RWPE1 (cell line): ENCODE measurements around the gene AATK.

Experiments used
- CTCF ChIA-PET: fragments of 350-600 bp; sonication (Branson Sonifier 250); formaldehyde crosslinking; extraction: SDS; loops from one replicate; lab custom pipeline; 2021; lab: Yijun Ruan, JAX
- POLR2A ChIA-PET: fragments of 400-600 bp; formaldehyde crosslinking; extraction: SDS; loops from one replicate; lab custom pipeline; 2020; ENCODE audit warnings: antibody characterized with exemption; ENCODE audit not compliant: low non-redundant PET; lab: Yijun Ruan, JAX
- DNase-seq: peaks from one replicate; pipeline ENCODE4 v3.0.0; 2012; ENCODE audit warnings: low spot score
- H3K27ac ChIP-seq: fragments of 450-650 bp; 2 replicates; pipeline ENCODE4 v1.5.1; 2017
- TF ChIP-seq, protein P1 (sequence below): fragments of 450-650 bp; conservative IDR thresholded peaks from 2 replicates; pipeline ENCODE4 v1.5.1; 2017; ENCODE audit warnings: low read depth, mild to moderate bottlenecking

AATK gene

DNA sequence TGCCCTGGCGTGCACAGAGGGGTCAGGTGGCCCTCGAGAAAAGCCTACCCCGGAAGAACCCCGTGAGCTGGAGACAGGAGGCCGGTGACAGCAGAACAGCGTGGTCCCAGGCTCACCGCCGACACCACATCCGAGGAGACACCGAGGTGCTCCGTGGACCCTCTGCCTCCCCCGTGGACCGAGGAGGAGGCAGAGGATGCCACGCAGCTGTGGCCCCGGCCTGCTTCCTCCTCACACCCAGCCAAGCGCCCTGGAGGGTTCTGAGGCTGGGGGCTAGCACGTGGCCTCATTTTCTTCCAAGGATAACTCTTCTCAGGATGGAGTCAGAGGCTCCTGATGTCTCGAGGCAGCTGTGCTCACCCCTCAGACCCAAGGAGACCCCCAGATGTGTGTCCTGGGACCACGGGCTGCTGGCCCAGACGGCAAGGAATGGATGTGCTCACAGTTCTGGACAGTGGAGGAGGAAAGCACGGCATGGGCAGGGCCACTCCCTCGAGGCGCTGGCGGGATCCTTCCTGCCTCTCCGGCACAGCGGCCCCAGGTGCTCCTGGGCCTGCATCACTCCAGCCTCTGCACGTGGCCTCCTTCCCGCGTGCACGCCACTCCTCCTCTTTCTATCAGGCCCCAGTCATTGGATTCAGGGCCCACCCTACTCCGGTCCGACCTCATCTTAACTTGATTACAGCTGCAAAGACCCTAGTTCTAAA is 5.1 kb downstream of the AATK start:
- CTCF ChIA-PET: no interaction called here
- TF ChIP-seq, protein P1, sequence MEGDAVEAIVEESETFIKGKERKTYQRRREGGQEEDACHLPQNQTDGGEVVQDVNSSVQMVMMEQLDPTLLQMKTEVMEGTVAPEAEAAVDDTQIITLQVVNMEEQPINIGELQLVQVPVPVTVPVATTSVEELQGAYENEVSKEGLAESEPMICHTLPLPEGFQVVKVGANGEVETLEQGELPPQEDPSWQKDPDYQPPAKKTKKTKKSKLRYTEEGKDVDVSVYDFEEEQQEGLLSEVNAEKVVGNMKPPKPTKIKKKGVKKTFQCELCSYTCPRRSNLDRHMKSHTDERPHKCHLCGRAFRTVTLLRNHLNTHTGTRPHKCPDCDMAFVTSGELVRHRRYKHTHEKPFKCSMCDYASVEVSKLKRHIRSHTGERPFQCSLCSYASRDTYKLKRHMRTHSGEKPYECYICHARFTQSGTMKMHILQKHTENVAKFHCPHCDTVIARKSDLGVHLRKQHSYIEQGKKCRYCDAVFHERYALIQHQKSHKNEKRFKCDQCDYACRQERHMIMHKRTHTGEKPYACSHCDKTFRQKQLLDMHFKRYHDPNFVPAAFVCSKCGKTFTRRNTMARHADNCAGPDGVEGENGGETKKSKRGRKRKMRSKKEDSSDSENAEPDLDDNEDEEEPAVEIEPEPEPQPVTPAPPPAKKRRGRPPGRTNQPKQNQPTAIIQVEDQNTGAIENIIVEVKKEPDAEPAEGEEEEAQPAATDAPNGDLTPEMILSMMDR: no peak
- POLR2A ChIA-PET: no interaction called here
- no peak for DNase-seq
- H3K27ac ChIP-seq: no peak overlapping the region

DNA sequence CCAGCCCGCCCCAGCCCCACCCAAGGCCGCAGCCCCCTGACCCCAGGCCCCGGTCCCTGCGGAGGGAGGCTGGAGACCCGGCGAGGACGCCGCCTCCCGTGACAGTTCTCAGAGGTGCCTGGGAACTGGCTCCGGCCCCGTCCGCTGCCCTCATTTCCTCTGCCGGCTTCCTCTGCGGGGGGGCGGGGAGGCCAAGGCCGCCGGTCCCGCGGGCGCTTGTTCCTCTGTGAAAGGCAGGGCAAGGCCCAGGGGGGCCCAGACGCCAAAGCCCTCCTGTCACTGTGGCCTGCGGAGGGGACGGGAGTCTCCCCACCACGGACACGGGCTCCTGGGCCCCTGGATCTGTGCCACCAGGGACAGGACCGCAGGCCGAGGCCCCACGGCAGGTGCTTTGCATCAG is 5.7 kb downstream of the AATK start:
- POLR2A ChIA-PET: no interaction called here
- CTCF ChIA-PET: no interaction called here
- H3K27ac ChIP-seq: no peak overlapping the region
- TF ChIP-seq, protein P1: no peak
- no peak for DNase-seq

DNA sequence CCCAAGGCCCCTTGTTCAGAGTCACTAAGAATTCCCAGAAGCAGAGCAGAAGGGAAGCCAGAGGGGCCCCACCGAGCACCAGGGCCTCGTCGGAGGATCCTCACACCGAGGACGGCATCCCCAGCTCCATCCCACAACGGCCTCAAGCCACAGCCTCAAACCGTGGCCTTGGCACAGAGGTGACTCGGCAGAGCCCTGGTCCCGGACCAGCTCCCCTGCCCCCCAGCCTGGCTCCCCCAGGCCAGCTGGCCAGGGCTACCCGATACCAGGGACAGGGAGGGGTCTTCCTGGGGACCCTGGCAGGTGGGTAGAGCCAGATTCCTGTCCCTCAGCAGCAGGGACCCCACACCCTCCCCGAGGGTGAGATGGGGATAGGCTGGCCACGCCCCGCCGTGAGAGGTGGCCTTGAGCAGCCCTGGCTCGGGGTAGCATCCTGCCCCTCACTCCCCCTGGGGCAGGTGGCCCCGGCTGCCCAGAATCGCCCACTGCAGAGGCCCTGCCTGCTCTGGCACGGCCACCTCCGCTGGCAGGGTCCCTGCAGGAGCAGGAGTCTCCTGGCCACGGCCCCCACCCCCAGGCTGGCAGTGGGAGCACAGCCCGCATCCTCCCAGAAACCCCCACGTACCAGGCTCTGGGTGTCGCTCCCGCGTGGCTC is 6.3 kb downstream of the AATK start:
- TF ChIP-seq, protein P1: no peak
- ChIA-PET POLR2A (no interaction called here), CTCF (no interaction called here)
- no peak for DNase-seq
- no peak overlapping the region for H3K27ac ChIP-seq

DNA sequence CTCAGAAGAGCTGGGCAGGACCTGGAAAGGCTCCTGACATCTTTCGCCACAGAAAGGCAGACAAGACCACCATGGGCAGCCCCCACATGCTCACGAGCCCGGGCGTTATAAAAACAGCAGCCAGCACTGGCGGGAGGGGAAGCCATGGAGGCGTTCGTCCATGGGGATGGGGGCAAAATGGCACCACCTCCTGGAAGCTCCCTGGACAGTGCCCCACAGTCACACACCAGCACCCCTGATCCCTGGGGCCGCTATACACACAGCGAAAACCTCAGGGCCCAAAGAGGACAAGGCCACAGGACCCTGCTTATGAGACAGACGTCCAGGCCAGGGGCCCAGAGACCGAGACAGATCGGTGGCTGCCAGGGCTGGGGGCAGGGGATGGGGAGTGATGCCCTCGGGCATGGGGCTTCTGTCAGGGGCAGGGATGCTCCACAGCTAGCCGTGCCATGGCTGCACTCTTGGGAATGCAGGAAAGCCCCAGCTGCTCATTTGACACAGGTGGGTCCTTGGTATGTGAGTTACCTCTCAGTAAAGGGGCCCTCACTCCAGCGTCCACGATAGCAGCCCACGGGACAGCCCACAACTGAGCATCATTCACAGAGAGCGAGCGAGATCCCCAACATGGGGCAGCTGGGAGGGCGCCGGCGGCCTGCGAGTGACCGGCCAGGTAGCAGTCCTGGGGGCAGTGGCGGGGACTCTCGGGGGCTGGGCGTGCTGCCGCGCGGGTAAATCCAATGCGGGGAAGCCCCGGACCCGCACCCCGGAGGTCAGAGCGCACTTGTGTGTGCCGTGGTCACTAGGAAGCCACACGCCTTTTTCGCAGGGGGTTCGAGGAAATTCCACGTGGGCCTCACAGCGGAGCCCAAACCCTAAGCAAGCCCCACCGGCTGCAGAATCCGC is 7.1 kb downstream of the AATK start:
- ChIA-PET CTCF (no interaction called here), POLR2A (no interaction called here)
- TF ChIP-seq, protein P1: no peak

DNA sequence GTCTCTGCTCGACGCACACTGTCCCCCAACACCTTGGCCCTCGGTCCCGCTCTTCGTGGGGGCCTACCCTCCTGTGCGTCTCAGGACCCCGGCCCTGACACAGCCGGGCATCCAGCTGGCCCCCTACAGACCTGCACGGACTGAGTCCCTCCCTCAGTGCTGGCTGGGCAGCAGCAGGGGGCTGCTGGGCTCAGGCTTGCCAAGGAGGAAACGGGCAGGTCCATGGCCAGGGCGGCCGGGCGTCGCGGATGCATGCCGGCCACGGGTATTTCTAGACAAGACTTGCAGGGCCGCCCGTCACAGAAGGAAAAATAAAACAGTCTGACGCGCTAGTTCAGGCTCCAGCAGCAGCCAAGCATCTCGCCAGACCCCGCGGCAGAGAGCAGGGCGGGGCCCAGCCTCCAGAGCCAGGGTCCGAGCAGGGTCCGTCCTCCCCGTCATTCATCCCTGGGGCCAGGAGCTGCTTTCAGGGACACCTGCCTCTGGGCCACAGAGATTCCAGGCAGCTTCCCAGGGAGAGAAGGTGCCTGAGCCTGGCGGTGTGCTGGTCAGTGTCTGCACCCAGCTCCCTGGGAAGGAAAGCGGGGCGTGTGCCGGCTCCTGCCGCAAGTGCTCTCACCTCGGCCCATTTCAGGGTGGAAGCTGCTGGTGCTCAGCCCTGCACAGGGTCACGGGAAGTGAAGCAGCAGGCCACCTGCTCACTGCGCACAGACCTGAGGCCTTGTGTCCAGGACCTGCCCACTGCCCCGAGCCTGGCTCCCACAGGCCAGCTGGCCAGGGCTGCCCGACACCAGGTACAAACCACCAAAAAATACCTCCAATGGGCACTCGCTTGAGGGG is 8.0 kb downstream of the AATK start:
- H3K27ac ChIP-seq: no peak overlapping the region
- TF ChIP-seq, protein P1: no peak
- POLR2A ChIA-PET: no interaction called here
- CTCF ChIA-PET: no interaction called here
- DNase-seq: no peak

More for the DNA sequence above, 7.1 kb downstream of the AATK start:
- DNase-seq: no peak
- no peak overlapping the region for H3K27ac ChIP-seq
